ENCODE data around the gene ZNF746. TPM values are rescaled to one million over a fixed set of nuclear protein-coding genes. Genes with fewer than 3 reads are reported as not detected.

The ZNF746 gene
- total and polyA plus RNA-seq, 2 of the 13 experiments (the other 11 are each of a cell fraction or from before 2014, with no cell fraction given): 3.8 to 8.1 TPM

DNA sequence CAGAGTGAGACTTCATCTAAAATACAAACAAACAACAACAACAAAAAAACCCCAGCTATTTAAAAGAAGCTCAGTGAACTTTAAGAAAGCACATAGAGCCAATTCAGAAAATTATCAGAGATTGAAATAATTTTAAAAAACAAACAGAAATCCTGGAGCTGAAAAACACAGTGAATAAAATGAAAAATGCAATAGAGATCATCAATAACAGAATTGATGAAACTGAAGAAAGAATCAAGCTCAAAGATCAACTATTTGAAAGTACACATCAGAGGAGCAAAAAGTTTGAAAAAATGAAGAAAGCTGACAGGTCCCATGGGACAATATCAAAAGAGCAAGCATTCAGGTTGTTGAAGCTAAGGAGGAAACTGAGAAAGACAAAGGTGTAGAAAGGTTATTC, 12.2 kb upstream of the ZNF746 start:
- ChIA-PET POLR2A (no interaction called here), CTCF (ENCODE audit: low intra/inter-chr PET ratio, low total read pairs) (no interaction called here)
- FAIRE-seq (no peak), DNase-seq (ENCODE audit: low spot score) (no peak), ATAC-seq (no peak)
- H3K79me2 ChIP-seq (ENCODE audit: insufficient read depth, low read length): no peaks in the 10 kb centered on the region
- no peaks in the 10 kb centered on the region for H4K20me1 ChIP-seq (ENCODE audit: insufficient read depth, low read length)
- no peak overlapping the region for H3K4me2 ChIP-seq (ENCODE audit: low read depth, low read length)
- intact Hi-C loops (cut with micrococcal nuclease; ENCODE audit: unreplicated experiment): no loop called here
- peaks cover 26% of the 10 kb centered on the region for H3K9me3 ChIP-seq (ENCODE audit: low read length)
- H3K9ac ChIP-seq (ENCODE audit: insufficient read depth, low read depth, low read length): no peak overlapping the region
- no TSS peak for BruUV-seq (replicated peaks)
- in situ Hi-C loops (cut with HindIII; ENCODE audit: extremely low pct_ligation_motif_present, low pct_unique_long_range_greater_than_20kb): no loop called here
- no peak overlapping the region for H3K4me3 ChIP-seq (replicated peaks in 1 of 3; ENCODE audit: insufficient read depth in 1 of 3, low read depth in 2 of 3, low read length in 3 of 3)
- no peaks in the 10 kb centered on the region for H3K36me3 ChIP-seq (replicated peaks in 1 of 2; ENCODE audit: control insufficient read depth in 1 of 2, insufficient read depth in 2 of 2, low read length in 2 of 2)
- H2AFZ ChIP-seq (ENCODE audit: low read length): no peak overlapping the region
- no peaks in the 10 kb centered on the region; a peak in 1 of 5 replicates for H3K27me3 ChIP-seq (ENCODE audit: control insufficient read depth in 1 of 2, insufficient read depth in 2 of 2, low read length in 2 of 2)
- H3K27ac ChIP-seq (ENCODE audit: extremely low read length, insufficient read depth, low read length): no peak overlapping the region
- no peaks in the 10 kb centered on the region for H3K4me1 ChIP-seq (ENCODE audit: insufficient read depth, low read length)
- no peak for TF ChIP-seq ZNF407 (CRISPR knock-in tag; IDR thresholded peaks at IDR 0.05; ENCODE audit: not compliant biosample characterization)
- no peak for TF ChIP-seq PCBP1 (IDR thresholded peaks at IDR 0.05; ENCODE audit: borderline replicate concordance, low read depth, low read length)
- TF ChIP-seq EED (CRISPR knock-in tag; IDR thresholded peaks at IDR 0.05): no peak
- no peak for TF ChIP-seq ZNF670 (CRISPR knock-in tag; IDR thresholded peaks at IDR 0.05; ENCODE audit: borderline replicate concordance)
- no peak for TF ChIP-seq ZBTB20 (CRISPR knock-in tag; IDR thresholded peaks at IDR 0.05; ENCODE audit: borderline replicate concordance, low read depth)
- no peak for TF ChIP-seq MEF2D (CRISPR knock-in tag; IDR thresholded peaks at IDR 0.05)
- peak; percentile 98 for TF ChIP-seq ZNF160 (CRISPR knock-in tag; IDR thresholded peaks at IDR 0.05)
